ENCODE measurements around the gene MPZL3. TPM values are rescaled to one million over a fixed set of nuclear protein-coding genes. Genes with fewer than 3 reads are reported as not detected.

MPZL3 gene
- polyA plus RNA-seq, 1 donor from 2014 or later = 3.6 TPM

DNA sequence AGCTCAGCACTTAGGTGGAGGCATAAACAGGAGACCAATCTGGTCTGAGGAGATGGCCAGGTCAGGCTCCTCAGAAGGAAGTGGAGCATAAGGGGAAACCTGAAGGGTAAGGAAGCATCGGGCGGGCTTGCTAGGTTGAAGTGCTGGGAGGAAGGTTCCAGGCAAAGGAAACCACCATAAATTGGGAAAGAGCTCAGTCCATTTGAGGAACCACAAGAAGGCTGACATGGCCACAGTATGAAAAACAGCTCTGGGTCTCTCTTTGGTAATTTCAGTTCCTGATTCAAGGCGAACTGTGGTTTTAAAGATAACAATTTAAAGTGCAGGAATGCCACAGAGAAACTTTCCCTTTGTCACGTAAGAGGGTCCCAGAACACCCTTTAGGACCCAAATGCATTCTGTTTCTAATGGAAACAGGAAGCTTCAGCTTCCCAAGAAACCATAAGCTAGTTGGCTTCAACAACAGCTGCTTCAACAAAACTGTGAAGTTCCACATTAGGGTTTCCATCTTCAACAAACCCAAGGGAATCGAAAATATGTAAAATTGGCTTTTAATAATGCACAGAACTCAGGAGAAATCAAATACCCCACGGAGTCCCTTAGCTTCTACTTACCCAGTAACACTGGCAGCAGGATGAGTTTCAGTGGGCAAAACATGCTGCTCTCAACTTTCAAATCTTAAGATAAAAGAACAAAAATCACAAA, 37.8 kb downstream of the MPZL3 start:
- Histone ChIP-seq H3F3A (ENCODE audit: insufficient read depth, low read length, poor library complexity, severe bottlenecking) (no peaks in the 10 kb centered on the region), H3K79me2 (replicated peaks; ENCODE audit: insufficient read depth, low read length) (no peaks in the 10 kb centered on the region), H3K27ac (ENCODE audit: low read length) (no peak overlapping the region), H3K36me3 (ENCODE audit: insufficient read depth, low read length) (no peaks in the 10 kb centered on the region), H2AFZ (ENCODE audit: low read depth, low read length) (no peak overlapping the region), H3K4me3 (ENCODE audit: low read length) (no peak overlapping the region), H3K27me3 (ENCODE audit: insufficient read depth, low read depth, low read length) (no peaks in the 10 kb centered on the region), H3K4me2 (ENCODE audit: low read length) (no peak overlapping the region), H4K20me1 (ENCODE audit: insufficient read depth) (no peaks in the 10 kb centered on the region), H3K9ac (ENCODE audit: low read length) (no peak overlapping the region), H3K9me2 (ENCODE audit: insufficient read depth, low read length) (no peaks in the 10 kb centered on the region), H3K9me3 (ENCODE audit: low read length) (no peaks in the 10 kb centered on the region)
- TF ChIP-seq POLR2AphosphoS5 (IDR thresholded peaks at IDR 0.05) = no peak
- TF ChIP-seq SMC3 (conservative IDR thresholded peaks at IDR 0.05; ENCODE audit: poor library complexity) = no peak
- no peak for TF ChIP-seq EP300 (conservative IDR thresholded peaks at IDR 0.05; ENCODE audit: poor library complexity, severe bottlenecking)
- TF ChIP-seq, protein P1, sequence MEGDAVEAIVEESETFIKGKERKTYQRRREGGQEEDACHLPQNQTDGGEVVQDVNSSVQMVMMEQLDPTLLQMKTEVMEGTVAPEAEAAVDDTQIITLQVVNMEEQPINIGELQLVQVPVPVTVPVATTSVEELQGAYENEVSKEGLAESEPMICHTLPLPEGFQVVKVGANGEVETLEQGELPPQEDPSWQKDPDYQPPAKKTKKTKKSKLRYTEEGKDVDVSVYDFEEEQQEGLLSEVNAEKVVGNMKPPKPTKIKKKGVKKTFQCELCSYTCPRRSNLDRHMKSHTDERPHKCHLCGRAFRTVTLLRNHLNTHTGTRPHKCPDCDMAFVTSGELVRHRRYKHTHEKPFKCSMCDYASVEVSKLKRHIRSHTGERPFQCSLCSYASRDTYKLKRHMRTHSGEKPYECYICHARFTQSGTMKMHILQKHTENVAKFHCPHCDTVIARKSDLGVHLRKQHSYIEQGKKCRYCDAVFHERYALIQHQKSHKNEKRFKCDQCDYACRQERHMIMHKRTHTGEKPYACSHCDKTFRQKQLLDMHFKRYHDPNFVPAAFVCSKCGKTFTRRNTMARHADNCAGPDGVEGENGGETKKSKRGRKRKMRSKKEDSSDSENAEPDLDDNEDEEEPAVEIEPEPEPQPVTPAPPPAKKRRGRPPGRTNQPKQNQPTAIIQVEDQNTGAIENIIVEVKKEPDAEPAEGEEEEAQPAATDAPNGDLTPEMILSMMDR (IDR thresholded peaks at IDR 0.05; ENCODE audit: poor library complexity, severe bottlenecking) = no peak
- TF ChIP-seq, protein P2, sequence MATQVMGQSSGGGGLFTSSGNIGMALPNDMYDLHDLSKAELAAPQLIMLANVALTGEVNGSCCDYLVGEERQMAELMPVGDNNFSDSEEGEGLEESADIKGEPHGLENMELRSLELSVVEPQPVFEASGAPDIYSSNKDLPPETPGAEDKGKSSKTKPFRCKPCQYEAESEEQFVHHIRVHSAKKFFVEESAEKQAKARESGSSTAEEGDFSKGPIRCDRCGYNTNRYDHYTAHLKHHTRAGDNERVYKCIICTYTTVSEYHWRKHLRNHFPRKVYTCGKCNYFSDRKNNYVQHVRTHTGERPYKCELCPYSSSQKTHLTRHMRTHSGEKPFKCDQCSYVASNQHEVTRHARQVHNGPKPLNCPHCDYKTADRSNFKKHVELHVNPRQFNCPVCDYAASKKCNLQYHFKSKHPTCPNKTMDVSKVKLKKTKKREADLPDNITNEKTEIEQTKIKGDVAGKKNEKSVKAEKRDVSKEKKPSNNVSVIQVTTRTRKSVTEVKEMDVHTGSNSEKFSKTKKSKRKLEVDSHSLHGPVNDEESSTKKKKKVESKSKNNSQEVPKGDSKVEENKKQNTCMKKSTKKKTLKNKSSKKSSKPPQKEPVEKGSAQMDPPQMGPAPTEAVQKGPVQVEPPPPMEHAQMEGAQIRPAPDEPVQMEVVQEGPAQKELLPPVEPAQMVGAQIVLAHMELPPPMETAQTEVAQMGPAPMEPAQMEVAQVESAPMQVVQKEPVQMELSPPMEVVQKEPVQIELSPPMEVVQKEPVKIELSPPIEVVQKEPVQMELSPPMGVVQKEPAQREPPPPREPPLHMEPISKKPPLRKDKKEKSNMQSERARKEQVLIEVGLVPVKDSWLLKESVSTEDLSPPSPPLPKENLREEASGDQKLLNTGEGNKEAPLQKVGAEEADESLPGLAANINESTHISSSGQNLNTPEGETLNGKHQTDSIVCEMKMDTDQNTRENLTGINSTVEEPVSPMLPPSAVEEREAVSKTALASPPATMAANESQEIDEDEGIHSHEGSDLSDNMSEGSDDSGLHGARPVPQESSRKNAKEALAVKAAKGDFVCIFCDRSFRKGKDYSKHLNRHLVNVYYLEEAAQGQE (IDR thresholded peaks at IDR 0.05; ENCODE audit: borderline replicate concordance) = no peak
- no peak for TF ChIP-seq RAD21 (conservative IDR thresholded peaks at IDR 0.05)
- no peak for TF ChIP-seq EZH2 (IDR thresholded peaks at IDR 0.05; ENCODE audit: borderline replicate concordance, insufficient read depth, low read length, poor library complexity, severe bottlenecking)
- TF ChIP-seq MXI1 (conservative IDR thresholded peaks at IDR 0.05; ENCODE audit: poor library complexity, severe bottlenecking) = no peak
- no peak for TF ChIP-seq TAF1 (IDR thresholded peaks at IDR 0.05; ENCODE audit: low read depth)

DNA sequence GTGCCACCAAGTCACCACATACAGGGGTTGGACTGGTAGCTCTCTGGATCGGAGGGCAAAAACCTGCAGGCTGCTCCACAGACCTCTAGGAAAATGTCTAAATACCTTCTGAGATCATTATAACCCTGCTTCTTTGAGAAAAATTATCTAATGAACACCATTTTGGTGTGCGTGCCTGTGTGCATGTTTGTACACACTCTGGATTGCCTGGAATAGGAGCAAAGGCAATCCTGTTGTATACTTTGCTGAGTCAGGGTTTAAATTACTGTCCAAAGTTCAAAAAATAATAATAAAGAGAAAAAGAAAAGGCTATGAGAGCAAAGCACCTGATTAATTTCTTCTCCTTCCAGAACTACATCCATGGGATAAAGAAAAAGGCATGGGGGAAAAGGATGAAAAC, 38.4 kb downstream of the MPZL3 start:
- H3K27me3 ChIP-seq (ENCODE audit: insufficient read depth, low read depth, low read length) = no peaks in the 10 kb centered on the region
- TF ChIP-seq EP300 (conservative IDR thresholded peaks at IDR 0.05; ENCODE audit: poor library complexity, severe bottlenecking) = no peak
- TF ChIP-seq RAD21 (conservative IDR thresholded peaks at IDR 0.05) = no peak
- no peak for TF ChIP-seq TAF1 (IDR thresholded peaks at IDR 0.05; ENCODE audit: low read depth)
- TF ChIP-seq, protein P2 (IDR thresholded peaks at IDR 0.05; ENCODE audit: borderline replicate concordance) = no peak
- TF ChIP-seq EZH2 (IDR thresholded peaks at IDR 0.05; ENCODE audit: borderline replicate concordance, insufficient read depth, low read length, poor library complexity, severe bottlenecking) = no peak
- TF ChIP-seq POLR2AphosphoS5 (IDR thresholded peaks at IDR 0.05) = no peak
- TF ChIP-seq, protein P1 (IDR thresholded peaks at IDR 0.05; ENCODE audit: poor library complexity, severe bottlenecking) = no peak
- TF ChIP-seq MXI1 (conservative IDR thresholded peaks at IDR 0.05; ENCODE audit: poor library complexity, severe bottlenecking) = no peak
- no peak for TF ChIP-seq SMC3 (conservative IDR thresholded peaks at IDR 0.05; ENCODE audit: poor library complexity)
- H3K27ac ChIP-seq (ENCODE audit: low read length) = no peak overlapping the region
- no peak overlapping the region for H3K9ac ChIP-seq (ENCODE audit: low read length)
- no peaks in the 10 kb centered on the region for H4K20me1 ChIP-seq (ENCODE audit: insufficient read depth)
- H3K36me3 ChIP-seq (ENCODE audit: insufficient read depth, low read length) = no peaks in the 10 kb centered on the region
- H3K79me2 ChIP-seq (replicated peaks; ENCODE audit: insufficient read depth, low read length) = no peaks in the 10 kb centered on the region
- H3K9me2 ChIP-seq (ENCODE audit: insufficient read depth, low read length) = no peaks in the 10 kb centered on the region
- no peaks in the 10 kb centered on the region for H3F3A ChIP-seq (ENCODE audit: insufficient read depth, low read length, poor library complexity, severe bottlenecking)
- H2AFZ ChIP-seq (ENCODE audit: low read depth, low read length) = no peak overlapping the region
- no peak overlapping the region for H3K4me2 ChIP-seq (ENCODE audit: low read length)
- H3K4me3 ChIP-seq (ENCODE audit: low read length) = no peak overlapping the region
- H3K9me3 ChIP-seq (ENCODE audit: low read length) = no peaks in the 10 kb centered on the region

Measured in neural cell (in vitro differentiated cells).